CD4-positive, alpha-beta T cell treated with Interleukin-10 for 1 hour (primary cell): Measurements from ENCODE around the gene GABPB1.
A peak's percentile ranks its signal among the peaks of the same experiment; 100 is the strongest.
"Not testable (repeated sequence)": the region's sequence is repeated elsewhere in the genome, so short reads cannot be mapped to it uniquely, and the experiment has no call there.

ENCODE experiments used
- DNase-seq: peaks from one replicate; pipeline ENCODE4 v3.0.0-alpha.2; 2020

The GABPB1 gene

DNA sequence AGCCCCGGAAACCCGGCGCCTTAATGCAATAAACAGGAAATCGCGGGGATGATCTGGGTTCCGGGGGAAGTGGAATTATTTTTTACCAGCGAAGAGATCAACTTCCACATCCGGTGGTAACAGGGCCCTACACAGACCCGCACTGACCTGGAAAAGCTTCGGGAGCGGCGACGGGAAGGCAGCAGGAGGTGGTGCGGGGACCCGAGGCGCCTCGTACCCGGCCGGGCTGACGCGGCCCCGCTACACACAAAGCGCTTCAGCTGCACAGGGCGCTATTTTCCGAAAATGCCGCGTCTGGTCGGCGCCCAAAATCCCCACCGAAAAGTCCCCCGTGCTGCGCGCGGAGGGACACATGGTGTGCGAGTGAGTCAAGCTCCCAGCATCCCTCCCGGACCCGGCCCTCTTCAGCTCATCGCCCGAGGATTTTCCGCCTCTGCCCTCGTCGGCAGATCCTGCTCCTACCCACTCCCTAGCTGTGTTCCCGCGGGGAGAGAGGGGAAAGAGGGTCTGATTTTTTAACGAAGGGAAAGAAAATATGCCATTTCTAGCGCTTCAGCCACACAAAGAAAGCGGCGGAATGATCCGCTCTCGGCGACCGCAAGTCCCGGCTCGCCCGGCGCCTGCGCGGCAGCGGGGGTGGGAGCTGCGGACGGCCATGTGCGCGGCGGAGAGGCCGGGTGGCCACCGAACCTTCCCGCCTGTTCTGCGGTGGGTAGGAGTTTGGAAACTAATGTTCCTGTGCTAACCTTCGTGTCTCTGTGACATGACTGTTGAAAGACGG, at the start of gene GABPB1:
Gene GABPB1 (minus strand): TSS at position 361 of the 781 bp plus-strand sequence. CDS start 45,400 bp downstream, outside the sequence.
- DNase-seq: peak; percentile 89

DNA sequence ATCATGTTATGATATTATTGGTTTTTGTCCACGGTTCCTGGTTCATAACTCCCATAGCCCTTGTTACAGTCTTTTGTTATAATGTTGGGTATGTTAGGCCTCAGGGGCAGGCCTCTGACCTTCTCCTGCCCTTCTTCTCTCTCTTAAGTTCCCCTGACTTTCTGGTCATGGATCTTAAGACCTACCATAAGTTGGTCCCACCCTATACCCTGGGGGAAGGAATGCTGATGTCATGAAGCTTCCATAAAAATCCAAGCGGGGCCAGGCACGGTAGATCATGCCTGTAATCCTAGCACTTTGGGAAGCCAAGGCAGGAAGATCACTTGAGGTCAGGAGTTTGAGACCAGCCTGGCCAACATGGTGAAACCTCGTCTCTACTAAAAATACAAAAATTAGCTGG, 36.6 kb upstream of the GABPB1 start:
- not testable (repeated sequence) for DNase-seq

DNA sequence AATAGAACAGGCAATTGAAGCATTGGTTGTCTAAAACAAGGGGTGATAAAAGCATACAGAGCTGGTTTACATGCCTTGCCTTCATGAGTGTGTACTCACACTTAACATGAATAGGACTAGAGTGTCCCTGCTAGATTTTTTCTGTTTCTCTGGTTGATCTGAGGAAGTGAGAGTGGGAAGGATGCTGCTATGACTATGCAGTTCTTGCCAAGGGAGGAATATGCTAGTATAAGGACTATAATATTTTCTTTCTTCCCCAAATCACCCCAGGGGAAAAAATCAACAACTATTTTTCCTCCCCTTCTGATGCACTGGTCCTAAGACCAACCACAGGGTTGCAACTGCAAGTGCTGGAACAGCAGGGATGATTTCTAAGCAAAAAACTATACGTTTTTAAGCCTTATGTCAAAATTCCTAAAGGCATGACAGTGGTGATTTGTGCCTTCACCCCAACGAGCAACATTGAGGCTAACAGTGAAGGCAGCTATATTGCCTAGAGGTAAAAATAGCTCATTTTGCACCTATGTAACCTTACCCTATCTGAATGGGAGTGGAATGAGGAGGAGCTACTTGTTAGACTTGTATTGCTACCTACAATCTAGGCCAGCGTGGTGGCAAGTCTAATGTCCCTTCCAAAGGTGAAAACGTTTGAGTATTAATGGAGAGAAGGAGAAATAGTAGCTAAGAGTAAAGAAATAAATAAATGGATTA, 35.7 kb upstream of the GABPB1 start:
- DNase-seq: no peak

DNA sequence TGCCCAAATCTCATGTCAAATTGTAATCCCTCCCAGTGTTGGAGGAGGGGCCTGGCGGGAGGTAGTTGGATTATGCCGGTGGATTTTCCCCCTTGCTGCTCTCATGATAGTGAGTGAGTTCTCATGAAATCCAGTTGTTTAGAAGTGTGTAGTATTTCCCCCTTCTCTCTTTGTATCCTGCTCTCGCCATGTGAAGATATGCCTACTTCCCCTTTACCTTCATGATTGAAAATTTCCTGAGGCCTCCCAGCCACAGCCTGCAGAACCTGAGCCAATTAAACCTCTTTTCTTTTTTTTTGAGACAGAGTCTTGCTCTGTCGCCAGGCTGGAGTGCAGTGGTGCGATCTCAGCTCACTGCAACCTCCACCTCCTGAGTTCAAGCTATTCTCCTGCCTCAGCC, 27.4 kb upstream of the GABPB1 start:
- not testable (repeated sequence) for DNase-seq

DNA sequence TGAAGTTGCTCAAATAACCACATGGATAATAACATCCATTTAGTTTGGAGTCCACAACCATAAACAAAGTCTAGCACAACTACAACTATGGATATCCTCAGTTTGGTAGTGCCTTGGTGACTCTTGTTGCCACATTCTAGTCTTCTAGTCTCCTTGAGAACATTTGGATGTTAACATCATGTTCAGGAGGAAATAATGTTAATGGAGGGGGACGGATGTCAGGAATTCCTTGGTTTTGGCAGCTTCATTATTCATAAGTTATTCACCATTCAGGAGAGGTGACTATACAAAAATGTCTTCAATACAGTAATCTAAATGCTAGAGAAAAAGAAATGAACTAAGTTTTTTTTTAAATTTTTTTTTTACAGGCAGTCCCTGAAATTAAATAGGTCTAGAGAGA, 26.4 kb upstream of the GABPB1 start:
- no peak for DNase-seq

DNA sequence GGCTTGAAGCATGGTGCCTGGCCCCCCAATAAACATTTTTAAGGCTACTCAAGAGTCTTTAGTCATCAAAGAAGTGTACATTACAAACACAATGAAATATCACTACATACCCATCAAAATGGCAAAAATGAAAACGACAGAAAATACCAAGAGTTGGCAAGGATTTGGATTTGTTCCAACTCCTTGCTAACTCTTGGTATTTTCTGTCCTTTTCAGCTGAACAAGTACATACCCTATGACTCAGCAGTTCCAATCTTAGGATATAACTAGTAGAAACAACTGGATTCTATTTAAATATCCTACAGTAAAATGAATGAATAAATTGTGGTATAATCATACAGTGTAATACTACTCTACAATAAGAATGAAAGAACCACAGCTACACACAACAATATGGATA, 25.1 kb upstream of the GABPB1 start:
- no peak for DNase-seq

DNA sequence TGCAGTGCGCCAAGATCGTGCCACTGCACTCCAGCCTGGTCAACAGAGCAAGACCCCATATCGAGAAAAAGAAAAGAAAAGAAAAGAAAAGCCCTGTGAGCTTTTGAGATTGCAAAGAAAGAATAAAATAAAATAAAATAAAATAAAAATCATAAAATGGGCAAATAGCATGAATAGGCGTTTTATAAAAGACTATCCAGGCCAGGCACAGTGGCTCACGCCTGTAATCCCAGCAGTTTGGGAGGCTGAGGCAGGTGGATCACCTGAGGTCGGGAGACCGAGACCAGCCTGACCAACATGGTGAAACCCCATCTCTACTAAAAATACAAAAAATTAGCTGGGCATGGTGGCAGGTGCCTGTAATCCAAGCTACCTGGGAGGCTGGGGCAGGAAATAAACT, 24.4 kb upstream of the GABPB1 start:
- not testable (repeated sequence) for DNase-seq

DNA sequence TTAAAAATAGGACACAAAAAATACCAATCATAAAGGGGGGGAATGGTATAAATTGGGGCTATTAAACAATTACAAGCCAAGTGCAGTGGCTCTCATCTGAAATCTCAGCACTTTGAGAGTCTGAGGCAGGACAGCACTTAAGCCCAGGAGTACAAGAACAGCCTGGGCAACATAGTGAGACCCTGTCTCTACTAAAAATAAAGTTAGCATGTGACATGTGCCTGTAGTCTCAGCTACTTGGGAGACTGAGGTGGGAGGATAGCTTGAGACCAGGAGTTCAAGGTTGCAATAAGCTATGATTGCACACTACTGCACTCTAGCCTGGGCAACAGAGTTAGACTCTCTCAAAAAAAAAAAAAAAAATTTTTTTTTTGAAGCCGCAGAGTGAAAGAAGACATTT, 23.8 kb upstream of the GABPB1 start:
- no peak for DNase-seq

DNA sequence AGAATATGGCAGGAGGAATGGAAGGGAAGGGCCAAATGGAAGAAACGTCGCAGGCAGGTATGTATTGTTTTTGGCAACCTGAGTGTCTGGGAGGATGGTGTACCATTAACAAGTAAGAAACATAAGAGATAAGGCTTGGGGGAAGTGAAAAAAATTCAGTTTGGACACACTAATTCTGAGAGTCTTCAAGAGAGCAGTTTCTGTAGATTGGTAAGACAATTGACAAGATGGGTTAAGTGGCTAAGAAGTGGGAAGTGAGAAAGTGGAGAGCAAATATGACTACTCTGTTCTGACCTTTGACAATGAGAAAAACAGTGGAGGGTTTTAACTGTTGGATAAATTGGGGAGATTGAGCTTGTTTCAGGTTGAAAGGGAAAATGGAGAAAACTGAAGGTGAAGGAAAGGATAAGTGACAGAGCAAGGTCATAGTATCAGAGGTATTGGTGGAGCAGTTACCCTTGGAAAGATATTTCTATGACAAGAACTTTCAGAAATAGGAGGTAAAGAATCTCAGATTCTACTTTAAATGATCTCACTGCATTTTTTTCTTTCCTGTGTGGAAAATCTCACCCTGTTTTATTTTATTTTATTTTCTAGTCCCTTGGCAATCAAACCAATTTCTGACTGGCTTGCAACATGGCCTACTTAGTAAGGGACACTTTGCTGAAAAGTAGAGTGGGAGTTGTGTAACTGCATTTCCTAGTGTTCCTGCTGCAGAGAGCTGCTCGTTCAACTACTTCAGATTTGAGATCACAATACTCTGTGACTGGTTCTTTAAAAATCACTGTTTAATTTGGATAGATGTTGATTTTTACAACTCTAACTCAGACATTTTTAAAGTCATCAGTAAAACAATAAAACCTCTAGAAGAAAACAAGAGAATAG, 23.1 kb upstream of the GABPB1 start:
- DNase-seq: no peak

DNA sequence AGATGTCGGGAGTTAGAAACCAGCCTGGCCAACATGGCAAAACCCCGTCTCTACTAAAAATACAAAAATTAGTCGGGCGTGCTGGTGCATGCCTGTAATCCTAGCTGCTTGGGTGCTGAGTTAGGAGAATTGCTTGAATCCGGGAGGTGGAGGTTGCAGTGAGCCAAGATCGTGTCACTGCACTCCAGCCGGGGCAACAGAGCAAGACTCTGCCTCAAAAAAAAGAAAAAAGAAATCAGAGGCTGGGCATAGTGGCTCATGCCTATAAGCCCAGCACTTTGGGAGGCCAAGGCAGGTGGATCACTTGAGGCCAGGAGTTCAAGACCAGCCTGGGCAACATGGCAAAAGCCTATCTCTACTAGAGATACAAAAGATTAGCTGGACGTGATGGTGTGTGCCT, 14.6 kb upstream of the GABPB1 start:
- DNase-seq: not testable (repeated sequence)

DNA sequence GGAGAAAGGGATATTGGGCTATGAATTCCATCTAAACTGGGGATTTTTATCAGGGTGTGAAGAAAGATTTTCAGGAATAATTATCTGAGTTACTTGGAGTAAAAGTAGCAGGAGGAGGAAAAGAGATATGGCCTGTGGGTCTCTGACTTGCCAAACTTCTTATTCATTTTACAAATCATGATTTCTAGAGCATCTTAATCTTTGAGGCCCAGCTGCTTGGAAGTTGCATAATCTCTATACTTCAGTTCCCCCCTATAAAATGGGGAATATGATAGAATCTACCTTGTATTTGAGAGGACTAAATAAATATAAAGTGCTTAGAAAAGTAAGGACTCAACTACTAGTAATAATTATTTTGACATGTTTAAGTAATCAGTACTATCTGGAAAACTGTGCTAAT, 11.0 kb upstream of the GABPB1 start:
- no peak for DNase-seq

DNA sequence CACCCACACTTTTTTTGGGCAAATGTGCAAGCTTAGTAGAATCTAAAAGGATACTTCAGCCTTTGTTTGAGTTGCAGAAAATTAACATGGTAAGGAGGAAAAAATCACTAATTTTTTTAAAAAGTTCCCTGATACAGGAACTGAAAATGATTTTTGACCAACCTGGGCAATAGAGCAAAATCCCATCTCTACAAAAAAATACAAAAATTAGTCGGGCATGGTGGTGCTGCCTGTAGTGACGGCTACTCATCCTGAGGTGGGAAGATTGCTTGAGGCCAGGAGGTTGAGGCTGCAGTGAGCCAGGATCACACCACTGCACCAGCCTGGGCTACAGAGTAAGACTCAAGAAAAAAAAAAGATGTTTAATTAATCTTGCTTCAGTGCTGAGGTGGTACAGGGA, 10.6 kb upstream of the GABPB1 start:
- DNase-seq: no peak

DNA sequence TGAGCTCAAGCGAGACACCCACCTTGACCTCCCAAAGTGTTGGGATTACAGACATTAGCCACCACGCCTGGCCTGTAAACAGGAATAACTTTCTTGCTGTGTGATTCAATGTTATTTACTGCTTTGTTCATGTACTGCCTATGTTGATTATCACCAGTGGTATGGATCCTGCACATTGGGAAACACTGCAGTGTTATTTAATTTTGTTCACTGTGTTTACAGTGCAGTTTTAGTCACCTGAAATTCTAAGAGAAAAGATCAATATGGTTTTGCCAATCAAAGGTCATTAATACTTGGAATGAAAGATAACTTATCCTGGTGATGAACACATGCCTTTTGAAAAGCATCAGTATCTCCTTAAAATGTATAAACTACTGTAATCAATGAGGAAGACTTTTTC, 8.6 kb upstream of the GABPB1 start:
- DNase-seq: no peak

DNA sequence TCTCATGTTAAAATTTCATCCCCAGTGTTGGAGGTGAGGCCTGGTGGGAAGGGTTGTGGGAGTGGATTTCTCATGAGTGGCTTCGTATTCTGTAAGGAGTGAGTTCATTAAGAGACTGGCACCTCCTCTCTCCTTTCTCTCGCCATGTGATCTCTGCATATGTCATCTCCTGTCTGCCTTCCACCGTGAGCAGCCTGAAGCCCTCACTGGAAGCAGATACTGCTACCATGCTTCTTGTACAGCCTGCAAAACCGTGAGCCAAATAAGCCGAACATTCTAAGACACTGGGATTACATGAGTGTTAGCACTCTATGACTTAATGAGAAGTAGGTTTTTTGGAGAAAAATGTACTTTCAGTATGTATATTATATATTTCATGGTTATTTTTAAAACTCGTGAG, 6.8 kb upstream of the GABPB1 start:
- no peak for DNase-seq

DNA sequence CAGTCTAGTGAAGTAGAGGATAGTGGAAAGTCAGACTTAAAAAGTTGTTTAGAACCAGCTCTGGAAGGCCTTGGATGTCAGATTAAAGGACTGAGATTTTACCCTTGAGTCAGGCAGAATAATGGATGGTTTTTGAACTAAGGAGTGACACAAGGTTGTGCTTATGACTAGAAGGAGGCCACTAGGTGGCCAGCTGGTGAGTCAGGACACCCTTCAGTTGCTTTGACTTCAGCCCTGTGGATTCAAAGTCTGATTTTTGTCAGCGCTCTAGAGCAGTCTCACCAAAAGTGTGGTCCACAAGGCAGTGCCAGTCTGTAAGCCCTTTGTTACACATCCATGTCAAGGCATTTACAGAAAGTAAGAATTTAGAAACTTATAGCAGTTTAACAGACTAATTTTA, 3.8 kb upstream of the GABPB1 start:
- peak; percentile 36 for DNase-seq

DNA sequence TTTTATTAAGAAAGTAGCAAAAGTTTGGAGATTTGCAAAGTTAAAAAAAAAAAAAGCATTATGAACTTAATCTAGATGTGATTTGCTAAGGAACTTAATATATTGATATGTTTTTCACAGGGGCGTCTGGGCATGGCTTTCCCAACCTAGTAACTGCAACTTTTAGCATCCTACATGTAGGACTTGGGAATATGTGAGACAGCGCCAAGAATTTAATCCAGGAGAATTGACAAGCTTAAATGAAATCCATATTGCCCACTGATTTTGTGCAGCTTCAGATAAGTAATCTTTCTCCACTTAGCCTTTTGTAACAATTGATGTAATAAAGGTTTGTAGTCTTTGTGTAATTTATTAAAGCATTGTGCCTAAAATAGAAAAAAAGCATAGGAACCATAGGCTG, 982 bp upstream of the GABPB1 start:
- no peak for DNase-seq

DNA sequence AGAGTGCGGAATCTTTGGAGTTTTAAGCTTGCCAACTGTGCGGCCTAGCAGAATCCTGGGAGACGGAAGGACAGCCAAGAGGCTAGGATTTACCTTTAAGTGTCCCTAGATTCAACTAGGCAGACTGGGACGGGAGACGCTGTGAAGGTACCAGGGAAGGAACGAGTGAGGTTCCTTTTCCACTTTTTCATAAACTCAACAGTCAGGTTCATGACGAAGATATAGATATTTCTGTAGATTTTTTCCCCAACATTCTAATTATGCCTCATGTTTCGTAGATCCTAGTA, 564 bp upstream of the GABPB1 start:
- DNase-seq: no peak

DNA sequence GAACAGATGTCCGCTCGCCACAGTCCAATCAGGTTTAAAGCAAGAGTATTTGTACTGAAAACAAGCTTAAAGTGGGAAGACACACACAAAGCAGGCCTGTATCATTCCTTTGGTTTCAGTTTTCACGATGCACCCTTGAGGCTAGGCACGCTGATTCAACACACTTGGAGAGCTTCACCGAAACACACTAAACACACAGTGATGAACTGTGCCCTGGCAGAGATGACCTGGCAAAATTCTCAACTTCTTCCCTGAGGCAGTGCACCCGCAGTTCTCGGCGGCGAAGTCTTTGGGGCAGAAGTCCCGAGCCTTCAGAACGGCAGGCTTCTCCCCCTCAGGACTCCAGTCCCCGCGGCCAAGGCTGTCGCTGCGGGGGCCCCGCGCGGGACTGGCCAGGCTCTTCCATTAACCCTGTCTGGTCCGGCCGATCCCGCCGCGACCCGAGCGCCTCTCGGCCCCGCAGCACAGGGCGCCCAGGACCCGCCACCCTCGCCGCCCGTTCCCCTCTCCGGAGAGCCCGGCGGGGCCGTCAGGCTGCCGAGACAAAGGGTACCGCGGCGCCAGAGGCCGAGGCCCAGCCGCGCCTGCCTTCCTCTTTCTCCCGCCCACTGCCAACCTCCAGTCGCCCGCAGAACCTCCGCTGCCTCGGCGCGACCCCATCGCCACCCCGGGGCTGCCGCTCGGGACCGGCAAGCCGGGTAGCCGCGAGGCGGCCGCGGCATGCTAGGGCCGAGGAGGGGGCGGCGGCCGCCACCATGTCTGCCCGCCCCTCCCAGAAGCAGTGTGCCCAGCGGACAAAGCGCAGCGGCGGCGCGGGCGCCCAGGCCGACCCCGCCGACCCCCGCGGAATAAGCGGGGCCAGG, 792 bp downstream of the GABPB1 start:
- DNase-seq: peak; percentile 72

DNA sequence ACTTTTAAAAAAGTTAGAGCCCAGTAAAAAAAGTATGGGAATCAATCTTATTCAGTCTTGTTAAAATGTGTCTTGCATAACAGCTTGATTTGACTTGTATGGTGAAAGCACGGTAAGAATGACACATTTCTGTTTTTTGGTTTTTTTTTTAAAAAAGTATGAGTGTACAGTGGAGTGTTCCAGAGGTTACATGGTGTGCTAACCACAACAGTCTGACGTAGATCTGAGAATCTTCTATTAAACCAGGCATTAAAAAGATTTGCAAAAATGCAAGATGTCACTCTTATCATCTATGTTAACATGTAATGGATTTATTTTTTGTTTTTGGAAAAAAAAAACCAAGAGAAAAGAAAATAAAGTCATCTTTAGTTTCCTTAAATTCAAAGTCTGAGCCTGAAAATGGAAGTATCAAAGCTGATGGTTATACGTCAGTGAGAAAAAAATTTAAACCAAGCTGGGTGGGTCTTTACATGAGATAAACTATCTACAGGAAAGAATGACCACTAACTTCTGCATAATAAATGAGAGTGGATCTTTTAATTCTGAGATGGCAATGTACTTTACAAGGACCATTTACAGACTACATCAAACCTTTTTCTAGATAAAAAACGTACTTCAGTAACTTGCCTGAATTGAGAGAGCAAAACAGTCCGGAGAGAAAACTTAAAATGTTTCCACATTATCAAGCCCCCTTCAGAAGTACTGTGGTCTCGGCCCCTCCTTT, 1.6 kb downstream of the GABPB1 start:
- peak; percentile 69 for DNase-seq

DNA sequence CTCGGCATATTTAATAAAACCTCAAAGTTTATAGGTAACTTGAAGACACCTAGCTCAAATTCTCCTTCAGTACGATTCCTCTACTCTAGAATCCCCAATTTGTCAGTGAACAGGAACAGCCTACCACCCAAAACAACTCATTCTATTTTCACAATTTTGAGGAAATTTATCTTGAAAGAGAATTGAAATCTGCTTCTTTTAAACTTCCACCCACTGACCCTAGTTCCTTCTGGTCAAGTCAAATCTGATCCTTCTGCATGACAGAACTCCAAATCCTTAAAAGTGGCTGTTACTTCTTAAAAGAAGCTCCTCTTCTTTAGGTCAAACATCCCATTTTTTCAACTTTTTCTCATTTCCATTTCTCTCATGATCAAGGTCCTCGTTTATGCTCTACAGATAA, 4.4 kb downstream of the GABPB1 start:
- DNase-seq: no peak

DNA sequence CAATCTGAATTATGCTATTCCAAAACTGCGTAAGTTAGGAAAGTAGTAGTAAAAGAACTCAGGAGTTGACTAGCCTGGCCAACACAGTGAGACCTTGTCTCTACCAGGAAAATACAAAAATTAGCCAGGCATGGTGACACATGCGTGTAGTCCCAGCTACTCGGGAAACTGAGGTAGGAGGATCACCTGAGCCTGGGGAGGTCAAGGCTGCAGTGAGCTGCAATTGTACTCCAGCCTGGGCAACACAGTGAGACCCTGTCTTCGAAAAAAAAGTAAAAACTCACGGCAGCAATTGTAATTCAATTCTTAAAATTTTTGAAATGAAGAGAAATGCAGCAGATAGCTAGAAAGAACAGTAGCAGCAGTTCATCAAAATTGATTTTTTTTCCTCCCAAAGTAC, 9.7 kb downstream of the GABPB1 start:
- DNase-seq: no peak

DNA sequence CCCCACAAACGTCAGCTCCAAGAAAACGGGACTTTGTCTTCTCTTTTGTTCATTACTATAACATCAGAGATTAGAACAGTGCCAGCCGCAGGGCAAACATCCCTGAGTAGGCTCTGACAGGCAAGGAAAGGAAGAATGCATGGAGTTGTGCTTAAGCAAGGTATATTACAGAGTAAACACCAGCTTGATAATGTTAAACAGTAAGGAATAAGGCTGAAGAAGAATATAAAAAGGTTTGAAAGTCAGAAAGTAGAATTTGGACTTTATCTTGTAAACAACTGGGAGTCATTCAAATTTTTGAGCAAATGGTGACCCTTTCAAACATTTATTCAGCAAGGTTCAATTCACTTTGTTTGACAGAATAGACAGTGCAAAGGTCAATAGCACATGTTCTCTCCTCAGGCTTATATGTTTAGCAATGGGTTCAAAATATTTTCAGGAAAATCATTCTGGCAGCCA, 11.0 kb downstream of the GABPB1 start:
- no peak for DNase-seq
